MCF 10A (cell line): ENCODE results near the gene EGF. TPM values are rescaled to one million over a fixed set of nuclear protein-coding genes. Genes with fewer than 3 reads are reported as not detected.
A peak's percentile ranks its signal among the peaks of the same experiment; 100 is the strongest.

Experiments
- BruUV-seq: library from RNA; stranded (reverse); fragments of 400-500 nt; replicated peaks from 2 replicates; lab custom pipeline; 2021; lab: Mats Ljungman, UMichigan
- CTCF ChIA-PET: fragments of 300-600 bp; sonication (Branson Sonifier 250); formaldehyde crosslinking; extraction: SDS; loops from one replicate; lab custom pipeline; 2021; ENCODE audit warnings: antibody characterized with exemption, inconsistent platforms; lab: Yijun Ruan, JAX
- POLR2A ChIA-PET: fragments of 300-600, 350-650 bp; sonication (Branson Sonifier 250); formaldehyde crosslinking; extraction: SDS; loops from one replicate; lab custom pipeline; 2020; ENCODE audit warnings: antibody characterized with exemption, inconsistent platforms; lab: Yijun Ruan, JAX
- DNase-seq: peaks from one replicate; pipeline ENCODE4 v3.0.0-alpha.2; 2018; ENCODE audit not compliant: unreplicated experiment
- H3K27ac Mint-ChIP-seq: one replicate; pipeline ENCODE4 v1.8.0; 2022; ENCODE audit warnings: mild to moderate bottlenecking, low read depth, mixed read lengths; ENCODE audit not compliant: unreplicated experiment
- H3K27me3 Mint-ChIP-seq: one replicate; pipeline ENCODE4 v1.8.0; 2022; ENCODE audit warnings: mixed read lengths; ENCODE audit not compliant: insufficient read depth, unreplicated experiment
- H3K36me3 Mint-ChIP-seq: one replicate; pipeline ENCODE4 v1.8.0; 2022; ENCODE audit warnings: mild to moderate bottlenecking, moderate library complexity, mixed read lengths; ENCODE audit not compliant: insufficient read depth, unreplicated experiment
- H3K4me1 Mint-ChIP-seq: one replicate; pipeline ENCODE4 v1.8.0; 2022; ENCODE audit warnings: mixed read lengths; ENCODE audit not compliant: insufficient read depth, unreplicated experiment
- H3K4me3 Mint-ChIP-seq: one replicate; pipeline ENCODE4 v1.8.0; 2022; ENCODE audit warnings: mild to moderate bottlenecking, moderate library complexity, mixed read lengths; ENCODE audit not compliant: unreplicated experiment
- H3K9me3 Mint-ChIP-seq: one replicate; pipeline ENCODE4 v1.8.0; 2022; ENCODE audit warnings: mixed read lengths; ENCODE audit not compliant: unreplicated experiment
- CTCF ChIP-seq: fragments of 200-600 bp; IDR thresholded peaks from one replicate; pipeline ENCODE4 v1.8.0; 2022; ENCODE audit warnings: antibody characterized with exemption, mild to moderate bottlenecking; ENCODE audit not compliant: unreplicated experiment
- intact Hi-C: fragments of 100-400 bp; cut with micrococcal nuclease; formaldehyde crosslinking; loops from 2 replicates; pipeline ENCODE4 v1.14.1; 2022
- total RNA-seq: library from RNA; stranded (reverse); gene quantifications from 2 replicates; pipeline ENCODE4 v1.2.3, GENCODE V29; 2022

EGF gene
- total RNA-seq, 1 experiment from 2014 or later = 0.12 TPM

- H3K27ac Mint-ChIP-seq = peak overlapping the region; percentile 73
- no peak for TF ChIP-seq CTCF
- ChIA-PET CTCF (interaction anchor here (0.6 to 2.8 kb wide), 9 partner anchors 9 to 1333 kb away, joined by 3 to 31 read pairs (median 3); no protein-coding TSS in a partner anchor), POLR2A (interaction anchor here (0.6 to 3.3 kb wide), 7 partner anchors 9 to 139 kb away, joined by 3 to 21 read pairs (median 4); partner anchors contain the start of gene ELOVL6)
- BruUV-seq = no TSS peak
- H3K9me3 Mint-ChIP-seq = no peaks in the 10 kb centered on the region
- H3K4me1 Mint-ChIP-seq = peaks cover 22% of the 10 kb centered on the region
- no peaks in the 10 kb centered on the region for H3K27me3 Mint-ChIP-seq
- no peak overlapping the region for H3K4me3 Mint-ChIP-seq
- intact Hi-C loops = no loop called here
- DNase-seq = no peak
- peaks cover 16% of the 10 kb centered on the region for H3K36me3 Mint-ChIP-seq
These were observed 146.0 kb downstream of the EGF start for GRCh38 chr4:110058677-110059076.

- BruUV-seq = no TSS peak
- TF ChIP-seq CTCF = no peak
- Mint-ChIP-seq H3K27me3 (no peaks in the 10 kb centered on the region), H3K4me1 (peaks cover 22% of the 10 kb centered on the region), H3K27ac (no peak overlapping the region), H3K9me3 (no peaks in the 10 kb centered on the region), H3K4me3 (no peak overlapping the region), H3K36me3 (peaks cover 16% of the 10 kb centered on the region)
- intact Hi-C loops = no loop called here
- ChIA-PET POLR2A (interaction anchor here (0.6 to 3.3 kb wide), 4 partner anchors 8 to 138 kb away, joined by 3 to 21 read pairs (median 4); partner anchors contain the start of gene ELOVL6), CTCF (interaction anchor here (0.6 to 2.8 kb wide), 4 partner anchors 10 to 1738 kb away, joined by 3 to 31 read pairs (median 4); no protein-coding TSS in a partner anchor)
- peak; percentile 30 for DNase-seq
These were observed 147.0 kb downstream of the EGF start for GRCh38 chr4:110059556-110060191.

GRCh38 chr4:110061076-110061475 lies 148.4 kb downstream of the EGF start:
- Mint-ChIP-seq H3K9me3 (no peaks in the 10 kb centered on the region), H3K36me3 (peaks cover 10% of the 10 kb centered on the region), H3K4me3 (no peak overlapping the region), H3K27ac (no peak overlapping the region), H3K27me3 (no peaks in the 10 kb centered on the region), H3K4me1 (peaks cover 15% of the 10 kb centered on the region)
- POLR2A ChIA-PET = interaction anchor here (0.6 kb wide), 1 partner anchor 479 kb away, joined by 3 read pairs; no protein-coding TSS in a partner anchor
- TF ChIP-seq CTCF = no peak
- BruUV-seq = no TSS peak
- DNase-seq = no peak
- CTCF ChIA-PET = interaction anchor here (2.8 kb wide), 1 partner anchor 11 kb away, joined by 31 read pairs; no protein-coding TSS in a partner anchor
- intact Hi-C loops = no loop called here

Other genes starting within 250 kb of the EGF start
- gene CASP6, start 209.4 kb upstream of the EGF start, total RNA-seq = 7.9 and 8.1 TPM in 2 replicates
- 52.4 and 58.0 TPM in 2 replicates for gene PLA2G12A, start 182.8 kb upstream of the EGF start, total RNA-seq
- gene CFI, start 110.9 kb upstream of the EGF start, total RNA-seq = 0.16 TPM in 1 of 2 replicates, not detected in the other
- gene GAR1, start 97.1 kb upstream of the EGF start, total RNA-seq = 21.2 and 28.7 TPM in 2 replicates
- gene RRH, start 84.9 kb upstream of the EGF start, total RNA-seq = not detected in 2 replicates
- 0.22 and 0.35 TPM in 2 replicates for gene LRIT3, start 64.8 kb upstream of the EGF start, total RNA-seq